Measurements from ENCODE around the gene HOXA9. TPM values are rescaled to one million over a fixed set of nuclear protein-coding genes. Genes with fewer than 3 reads are reported as not detected.

The HOXA9 gene
- total and polyA plus RNA-seq, 10 of the 15 experiments (the other 5 are each of a cell fraction or from before 2014, with no cell fraction given), result not detected

GRCh38 chr7:27125986-27126394 lies 39.3 kb downstream of the HOXA9 start:
- in situ Hi-C loops (cut with MboI) (no loop called here), intact Hi-C loops (cut with micrococcal nuclease; ENCODE audit: unreplicated experiment) (no loop called here)
- no TSS peak for BruUV-seq (replicated peaks)
- TF ChIP-seq RAD21 (IDR thresholded peaks at IDR 0.05; ENCODE audit: insufficient read depth, low read depth, low read length) (no peak), RFX5 (IDR thresholded peaks at IDR 0.05; ENCODE audit: low read depth, low read length) (no peak), ZNF274 (IDR thresholded peaks at IDR 0.05; ENCODE audit: insufficient read depth, insufficient read length) (no peak), SIN3A (IDR thresholded peaks at IDR 0.05; ENCODE audit: low read depth, low read length) (no peak), NFXL1 (IDR thresholded peaks at IDR 0.05; ENCODE audit: borderline replicate concordance) (no peak), SMAD5 (IDR thresholded peaks at IDR 0.05; ENCODE audit: low read depth) (no peak), KLF5 (IDR thresholded peaks at IDR 0.05; ENCODE audit: partially characterized antibody) (no peak), TCF3 (IDR thresholded peaks at IDR 0.05; ENCODE audit: borderline replicate concordance, insufficient read depth, low read depth, low read length) (no peak), IKZF2 (IDR thresholded peaks at IDR 0.05) (no peak), ELK1 (IDR thresholded peaks at IDR 0.05; ENCODE audit: low read depth, low read length) (no peak), ZNF592 (IDR thresholded peaks at IDR 0.05) (no peak), PKNOX1 (IDR thresholded peaks at IDR 0.05) (no peak), SUZ12 (IDR thresholded peaks at IDR 0.05; ENCODE audit: unreplicated experiment) (no peak), POLR2AphosphoS5 (IDR thresholded peaks at IDR 0.05; ENCODE audit: low read length) (no peak), STAT1 (conservative IDR thresholded peaks at IDR 0.05) (no peak), DPF2 (IDR thresholded peaks at IDR 0.05) (no peak)
- TF ChIP-seq, protein P1, sequence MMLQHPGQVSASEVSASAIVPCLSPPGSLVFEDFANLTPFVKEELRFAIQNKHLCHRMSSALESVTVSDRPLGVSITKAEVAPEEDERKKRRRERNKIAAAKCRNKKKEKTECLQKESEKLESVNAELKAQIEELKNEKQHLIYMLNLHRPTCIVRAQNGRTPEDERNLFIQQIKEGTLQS (IDR thresholded peaks at IDR 0.05; ENCODE audit: borderline replicate concordance, extremely low read depth, low read depth, low read length), result no peak
- no peaks in the 10 kb centered on the region for H3K9me3 ChIP-seq (replicated peaks; ENCODE audit: control insufficient read depth, insufficient read depth, low read length)
- CTCF ChIA-PET, result no interaction called here
- no peak overlapping the region for H3K4me3 ChIP-seq
- H3K4me2 ChIP-seq (ENCODE audit: control insufficient read depth, insufficient read depth), result no peak overlapping the region
- POLR2A ChIA-PET, result no interaction called here
- H4K20me1 ChIP-seq (ENCODE audit: control insufficient read depth, insufficient read depth), result no peaks in the 10 kb centered on the region
- RAD21 ChIA-PET (ENCODE audit: unreplicated experiment), result no interaction called here
- 57% methylated on average over 5 of the region's 5 CpGs for WGBS (ENCODE audit: insufficient coverage, insufficient replicate concordance, low lambda C conversion rate, missing lambda C conversion rate)
- H2AFZ ChIP-seq (ENCODE audit: control insufficient read depth, low read depth, low read length), result no peak overlapping the region
- ATAC-seq (no peak), DNase-seq (ENCODE audit: low read depth, low spot score) (no peak), FAIRE-seq (no peak)
- H3K4me1 ChIP-seq (ENCODE audit: control insufficient read depth, insufficient read depth, low read length), result no peaks in the 10 kb centered on the region
- no peak overlapping the region for H3K9ac ChIP-seq (ENCODE audit: control insufficient read depth, insufficient read depth, low read length)
- H3K79me2 ChIP-seq (ENCODE audit: control insufficient read depth, insufficient read depth, low read length), result no peaks in the 10 kb centered on the region
- no peak overlapping the region for H3K27ac ChIP-seq (ENCODE audit: control insufficient read depth, insufficient read depth)
- no peaks in the 10 kb centered on the region for H3K36me3 ChIP-seq (ENCODE audit: control insufficient read depth in 2 of 2, insufficient read depth in 2 of 2, low read length in 1 of 2)
- SMC1A ChIA-PET (ENCODE audit: uncharacterized antibody, unreplicated experiment), result no interaction called here
- H3K27me3 ChIP-seq (replicated peaks in 1 of 2; ENCODE audit: control insufficient read depth in 2 of 2, insufficient read depth in 2 of 2, low read length in 1 of 2), result peaks cover 0 to 2% of the 10 kb centered on the region in 2 experiments; a peak in 3 of 4 replicates

Measured in GM12878 (cell line).